Cortex of kidney (tissue), 1 donor: ENCODE measurements around the gene SERPINB10.
"Not testable (repeated sequence)": the region's sequence is repeated elsewhere in the genome, so short reads cannot be mapped to it uniquely, and the experiment has no call there.

Experiments used
- DNase-seq: peaks from one replicate; lab custom pipeline; 2025; lab: John Stamatoyannopoulos, UW

The SERPINB10 gene

GRCh38 chr18:63892566-63892965 is 15.2 kb upstream of the SERPINB10 start:
- no peak for DNase-seq

GRCh38 chr18:63894106-63894772 is 13.5 kb upstream of the SERPINB10 start:
- no peak for DNase-seq

- no peak for DNase-seq
Observed at GRCh38 chr18:63895190-63895589, 12.6 kb upstream of the SERPINB10 start.

- DNase-seq, result no peak
Observed at GRCh38 chr18:63897072-63897471, 10.7 kb upstream of the SERPINB10 start.

GRCh38 chr18:63899206-63899605 is 8.6 kb upstream of the SERPINB10 start:
- no peak for DNase-seq

- no peak for DNase-seq
Observed at GRCh38 chr18:63903851-63904570, 3.7 kb upstream of the SERPINB10 start.

GRCh38 chr18:63904694-63905093 is 3.1 kb upstream of the SERPINB10 start:
- DNase-seq, result no peak

GRCh38 chr18:63905361-63905760 is 2.4 kb upstream of the SERPINB10 start:
- no peak for DNase-seq

- no peak for DNase-seq
Observed at GRCh38 chr18:63906056-63906455, 1.7 kb upstream of the SERPINB10 start.

GRCh38 chr18:63908858-63909257 is 1.1 kb downstream of the SERPINB10 start:
- DNase-seq, result no peak

- DNase-seq, result no peak
Observed at GRCh38 chr18:63909870-63910269, 2.1 kb downstream of the SERPINB10 start.

GRCh38 chr18:63917817-63918216 is 10.1 kb downstream of the SERPINB10 start:
- DNase-seq, result no peak

- DNase-seq, result no peak
Observed at GRCh38 chr18:63922049-63922448, 14.3 kb downstream of the SERPINB10 start.

GRCh38 chr18:63924551-63924950 is 16.8 kb downstream of the SERPINB10 start:
- no peak for DNase-seq

- no peak for DNase-seq
Observed at GRCh38 chr18:63928331-63928730, 20.6 kb downstream of the SERPINB10 start.

- not testable (repeated sequence) for DNase-seq
Observed at GRCh38 chr18:63929369-63929768, 21.6 kb downstream of the SERPINB10 start.

GRCh38 chr18:63930773-63931354 is 23.1 kb downstream of the SERPINB10 start:
- DNase-seq, result no peak

GRCh38 chr18:63936156-63936931 is 28.6 kb downstream of the SERPINB10 start:
- DNase-seq, result no peak

- no peak for DNase-seq
Observed at GRCh38 chr18:63936932-63937393, 29.2 kb downstream of the SERPINB10 start.

- no peak for DNase-seq
Observed at GRCh38 chr18:63940008-63940407, 32.2 kb downstream of the SERPINB10 start.

GRCh38 chr18:63940543-63941050 is 32.8 kb downstream of the SERPINB10 start:
- not testable (repeated sequence) for DNase-seq
